Measurements from ENCODE around the gene ZNF736. TPM values are rescaled to one million over a fixed set of nuclear protein-coding genes. Genes with fewer than 3 reads are reported as not detected.
"Not testable (repeated sequence)": the region's sequence is repeated elsewhere in the genome, so short reads cannot be mapped to it uniquely, and the experiment has no call there.

The ZNF736 gene
- total RNA-seq (2014; rRNA removed; shearing (Covaris generic); ENCODE audit: low replicate concordance): 0.52 and 1.2 TPM in 2 replicates

DNA sequence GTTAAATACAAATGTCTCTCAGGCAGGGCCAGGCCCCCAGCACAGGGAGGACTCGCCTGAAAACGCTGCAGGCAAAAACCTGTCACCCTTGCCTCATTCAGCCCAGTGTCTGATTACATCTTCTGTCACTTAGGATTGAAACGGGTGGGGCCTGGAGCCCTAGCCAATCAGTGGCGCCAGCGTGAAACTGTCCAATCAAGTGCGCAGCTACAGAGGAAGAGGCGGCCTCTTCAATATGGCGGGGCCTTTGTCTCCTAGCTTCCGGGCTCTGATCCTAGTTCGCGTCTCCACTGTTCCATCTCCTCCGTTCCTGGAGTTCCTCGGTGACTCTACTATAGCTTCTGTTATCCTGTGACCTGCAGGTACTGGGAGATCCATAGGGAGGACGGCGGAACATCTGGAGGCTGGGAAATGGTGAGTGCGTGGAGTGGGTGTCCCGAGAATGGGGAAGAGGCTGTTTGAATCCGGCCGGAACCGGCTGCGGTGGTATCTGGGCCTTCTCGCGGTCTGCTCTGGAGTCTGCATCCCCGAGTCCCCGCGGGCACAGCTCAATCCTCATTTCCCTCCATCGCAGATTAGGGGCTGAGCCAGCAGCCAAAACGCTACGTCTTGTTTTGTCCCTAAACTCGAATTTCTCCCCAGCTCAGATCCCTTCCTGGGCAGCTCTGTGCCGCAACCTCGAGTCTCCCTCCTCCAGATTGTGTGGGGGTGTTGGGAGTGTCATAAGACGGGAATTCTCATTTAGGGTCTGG is at the start of gene ZNF736:
TSS of gene ZNF736 (plus strand) at position 222 of the 752 bp plus-strand sequence. CDS start at position 412, 190 bp downstream.
- DNase-seq: peak; percentile 87
- Histone ChIP-seq H3K4me3 (peak within 1 kb of the TSS; percentile 66), H3K36me3 (no peaks in the 10 kb centered on the region), H3K9me3 (peaks cover 4% of the 10 kb centered on the region; the same call in 1 of the 2 replicates), H3K27me3 (no peaks in the 10 kb centered on the region)

DNA sequence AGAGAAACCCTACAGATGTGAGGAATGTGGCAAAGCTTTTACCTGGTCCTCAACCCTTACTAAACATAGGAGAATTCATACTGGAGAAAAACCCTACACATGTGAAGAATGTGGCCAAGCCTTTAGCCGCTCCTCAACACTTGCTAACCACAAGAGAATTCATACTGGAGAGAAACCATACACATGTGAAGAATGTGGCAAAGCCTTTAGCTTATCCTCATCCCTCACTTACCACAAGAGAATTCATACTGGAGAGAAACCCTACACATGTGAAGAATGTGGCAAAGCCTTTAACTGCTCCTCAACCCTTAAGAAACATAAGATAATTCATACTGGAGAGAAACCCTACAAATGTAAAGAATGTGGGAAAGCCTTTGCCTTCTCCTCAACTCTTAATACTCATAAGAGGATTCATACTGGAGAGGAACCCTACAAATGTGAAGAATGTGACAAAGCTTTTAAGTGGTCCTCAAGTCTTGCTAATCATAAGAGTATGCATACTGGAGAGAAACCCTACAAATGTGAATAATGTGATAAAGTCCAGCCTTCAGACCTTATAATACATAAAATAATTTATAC is 47.3 kb upstream of the ZNF736 start:
- Histone ChIP-seq H3K27me3 (no peaks in the 10 kb centered on the region), H3K9me3 (no peaks in the 10 kb centered on the region; the same call in 1 of the 2 replicates), H3K36me3 (no peaks in the 10 kb centered on the region), H3K4me3 (no peak overlapping the region)
- no peak for DNase-seq

- Histone ChIP-seq H3K4me3 (no peak overlapping the region), H3K36me3 (no peaks in the 10 kb centered on the region), H3K9me3 (no peaks in the 10 kb centered on the region), H3K27me3 (no peaks in the 10 kb centered on the region)
- DNase-seq: no peak
These were observed 36.1 kb upstream of the ZNF736 start for GRCh38 chr7:64277630-64278029.

GRCh38 chr7:64294701-64295420 is 18.9 kb upstream of the ZNF736 start:
- H3K4me3 ChIP-seq: no peak overlapping the region
- no peaks in the 10 kb centered on the region for H3K27me3 ChIP-seq
- no peak for DNase-seq
- H3K36me3 ChIP-seq: no peaks in the 10 kb centered on the region
- H3K9me3 ChIP-seq: no peaks in the 10 kb centered on the region

- not testable (repeated sequence) for H3K27me3 ChIP-seq, DNase-seq, H3K4me3 ChIP-seq, H3K9me3 ChIP-seq, H3K36me3 ChIP-seq
These were observed 16.3 kb upstream of the ZNF736 start for GRCh38 chr7:64297418-64297817.

GRCh38 chr7:64300641-64301405 is 12.9 kb upstream of the ZNF736 start:
- no peaks in the 10 kb centered on the region for H3K9me3 ChIP-seq
- H3K4me3 ChIP-seq: no peak overlapping the region
- H3K36me3 ChIP-seq: no peaks in the 10 kb centered on the region
- DNase-seq: no peak
- no peaks in the 10 kb centered on the region for H3K27me3 ChIP-seq

GRCh38 chr7:64307254-64308015 is 6.3 kb upstream of the ZNF736 start:
- peak overlapping the region; percentile 34 for H3K4me3 ChIP-seq
- no peaks in the 10 kb centered on the region for H3K27me3 ChIP-seq
- DNase-seq: peak; percentile 38

DNA sequence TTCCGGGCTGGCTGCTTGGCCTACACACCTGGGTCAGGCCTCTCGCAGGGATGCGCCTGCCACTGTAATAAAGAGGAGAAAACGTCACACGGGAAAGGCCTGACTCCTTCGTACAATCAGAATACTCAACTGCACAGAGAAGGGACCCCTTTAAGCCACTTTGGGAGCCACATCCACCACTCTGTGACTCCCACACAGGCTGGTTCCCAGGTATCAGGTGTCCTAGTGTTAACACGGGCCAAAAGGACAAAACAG is 5.8 kb upstream of the ZNF736 start:
- DNase-seq: no peak
- no peak overlapping the region for H3K4me3 ChIP-seq
- no peaks in the 10 kb centered on the region for H3K27me3 ChIP-seq
- H3K36me3 ChIP-seq: no peaks in the 10 kb centered on the region
- H3K9me3 ChIP-seq: no peaks in the 10 kb centered on the region

More at GRCh38 chr7:64307254-64308015, 6.3 kb upstream of the ZNF736 start:
- H3K9me3 ChIP-seq: no peaks in the 10 kb centered on the region
- H3K36me3 ChIP-seq: no peaks in the 10 kb centered on the region

- DNase-seq: no peak
- Histone ChIP-seq H3K9me3 (no peaks in the 10 kb centered on the region; the same call in 1 of the 2 replicates), H3K4me3 (no peak overlapping the region), H3K27me3 (no peaks in the 10 kb centered on the region), H3K36me3 (no peaks in the 10 kb centered on the region)
These were observed 3.3 kb upstream of the ZNF736 start for GRCh38 chr7:64310426-64310825.

- H3K4me3 ChIP-seq: no peak overlapping the region
- no peak for DNase-seq
These were observed 935 bp upstream of the ZNF736 start for GRCh38 chr7:64312826-64313225.

GRCh38 chr7:64314566-64314965 is 805 bp downstream of the ZNF736 start:
- peak; percentile 2 for DNase-seq
- Histone ChIP-seq H3K9me3 (peaks cover 4% of the 10 kb centered on the region; the same call in 1 of the 2 replicates), H3K4me3 (peak overlapping the region; percentile 66), H3K27me3 (no peaks in the 10 kb centered on the region), H3K36me3 (no peaks in the 10 kb centered on the region)

More at GRCh38 chr7:64312826-64313225, 935 bp upstream of the ZNF736 start:
- no peaks in the 10 kb centered on the region for H3K36me3 ChIP-seq
- H3K27me3 ChIP-seq: no peaks in the 10 kb centered on the region
- peaks cover 4% of the 10 kb centered on the region; the same call in 1 of the 2 replicates for H3K9me3 ChIP-seq

GRCh38 chr7:64316031-64316742 is 2.4 kb downstream of the ZNF736 start:
- not testable (repeated sequence) for H3K27me3 ChIP-seq, H3K4me3 ChIP-seq, H3K36me3 ChIP-seq, H3K9me3 ChIP-seq, DNase-seq

DNA sequence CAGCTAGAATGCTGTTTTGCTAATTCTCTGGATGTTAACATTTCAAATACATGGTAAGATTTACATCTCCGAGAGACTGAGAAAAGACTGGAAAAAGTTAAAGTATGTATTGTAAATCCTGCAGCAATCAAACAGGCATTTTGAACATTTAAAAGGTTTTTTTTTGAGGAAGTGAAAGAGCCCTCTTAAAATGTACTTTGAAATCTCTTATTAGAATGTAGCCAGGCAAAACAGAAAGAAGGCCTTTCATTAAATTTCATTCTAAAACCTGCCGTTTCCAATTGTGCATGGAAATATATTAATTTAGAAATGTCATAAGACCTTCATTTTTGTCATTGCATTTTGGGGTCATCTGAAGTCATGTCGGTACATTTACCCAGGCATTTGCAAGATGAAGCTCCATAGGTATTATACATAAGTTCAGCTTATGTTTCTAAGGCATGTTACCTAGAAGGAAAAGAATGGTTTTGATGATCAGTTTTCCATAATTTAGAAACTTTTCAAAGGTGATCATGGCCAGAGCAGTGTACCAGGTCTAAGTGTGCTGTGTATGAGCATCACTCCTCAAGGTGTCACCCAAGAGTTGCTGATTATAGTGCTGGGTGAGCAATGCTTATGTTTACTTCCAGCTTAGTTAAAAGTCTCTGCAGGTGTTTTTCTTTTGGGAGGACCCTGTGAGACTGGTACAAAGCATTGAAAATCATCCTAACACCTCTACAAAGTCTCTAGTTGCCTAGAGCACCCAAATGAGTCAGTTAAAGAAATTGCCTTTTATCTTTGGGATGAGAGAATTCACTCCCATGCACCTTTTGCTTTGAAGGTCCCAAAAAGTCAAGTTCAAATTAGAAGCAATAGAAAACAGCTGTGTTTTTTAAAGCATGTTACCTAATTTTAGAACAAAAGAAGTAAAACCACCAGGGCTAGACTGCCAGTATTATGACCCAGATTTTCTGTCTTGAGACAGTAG is 7.1 kb downstream of the ZNF736 start:
- 0 out of 2 replicates have a peak, but pooled peaks cover under 1% of the 10 kb centered on the region for H3K9me3 ChIP-seq
- no peaks in the 10 kb centered on the region for H3K27me3 ChIP-seq
- DNase-seq: no peak
- H3K4me3 ChIP-seq: no peak overlapping the region
- no peaks in the 10 kb centered on the region; the same call in 1 of the 2 replicates for H3K36me3 ChIP-seq

- H3K4me3 ChIP-seq, H3K36me3 ChIP-seq, H3K9me3 ChIP-seq, H3K27me3 ChIP-seq, DNase-seq: not testable (repeated sequence)
These were observed 10.4 kb downstream of the ZNF736 start for GRCh38 chr7:64324166-64324565.
